ENCODE measurements around the gene RASAL2.

RASAL2 gene

GRCh38 chr1:178485541-178485981 is 391.7 kb downstream of the RASAL2 start:
- TF ChIP-seq TAF1 (IDR thresholded peaks at IDR 0.05; ENCODE audit: borderline replicate concordance, low read depth, low read length): no peak
- no peak for TF ChIP-seq POLR2AphosphoS5 (IDR thresholded peaks at IDR 0.05; ENCODE audit: low read depth, low read length)
- no peak for TF ChIP-seq POLR2A (IDR thresholded peaks at IDR 0.05; ENCODE audit: low read depth, low read length)
- DNase-seq (ENCODE audit: insufficient read length) (no peak), FAIRE-seq (no peak)

- TF ChIP-seq POLR2AphosphoS5 (IDR thresholded peaks at IDR 0.05; ENCODE audit: low read depth, low read length) (no peak), POLR2A (IDR thresholded peaks at IDR 0.05; ENCODE audit: low read depth, low read length) (no peak), TAF1 (IDR thresholded peaks at IDR 0.05; ENCODE audit: borderline replicate concordance, low read depth, low read length) (no peak)
- DNase-seq (ENCODE audit: insufficient read length) (no peak), FAIRE-seq (no peak)
Observed at GRCh38 chr1:178486100-178487069, 392.5 kb downstream of the RASAL2 start.

- FAIRE-seq: no peak
- DNase-seq (ENCODE audit: insufficient read length): no peak
- TF ChIP-seq TAF1 (IDR thresholded peaks at IDR 0.05; ENCODE audit: borderline replicate concordance, low read depth, low read length): no peak
Observed at GRCh38 chr1:178487070-178487615, 393.2 kb downstream of the RASAL2 start.

- DNase-seq (ENCODE audit: insufficient read length) (no peak), FAIRE-seq (no peak)
- TF ChIP-seq POLR2AphosphoS5 (IDR thresholded peaks at IDR 0.05; ENCODE audit: low read depth, low read length) (no peak), POLR2A (IDR thresholded peaks at IDR 0.05; ENCODE audit: low read depth, low read length) (no peak), TAF1 (IDR thresholded peaks at IDR 0.05; ENCODE audit: borderline replicate concordance, low read depth, low read length) (no peak)
Observed at GRCh38 chr1:178488393-178488792, 394.5 kb downstream of the RASAL2 start.

- TF ChIP-seq TAF1 (IDR thresholded peaks at IDR 0.05; ENCODE audit: borderline replicate concordance, low read depth, low read length) (no peak), POLR2AphosphoS5 (IDR thresholded peaks at IDR 0.05; ENCODE audit: low read depth, low read length) (no peak), POLR2A (IDR thresholded peaks at IDR 0.05; ENCODE audit: low read depth, low read length) (no peak)
- FAIRE-seq (no peak), DNase-seq (ENCODE audit: insufficient read length) (no peak)
Observed at GRCh38 chr1:178489399-178489798, 395.5 kb downstream of the RASAL2 start.

- DNase-seq (ENCODE audit: insufficient read length) (no peak), FAIRE-seq (no peak)
- no peak for TF ChIP-seq TAF1 (IDR thresholded peaks at IDR 0.05; ENCODE audit: borderline replicate concordance, low read depth, low read length)
- TF ChIP-seq POLR2AphosphoS5 (IDR thresholded peaks at IDR 0.05; ENCODE audit: low read depth, low read length): no peak
- TF ChIP-seq POLR2A (IDR thresholded peaks at IDR 0.05; ENCODE audit: low read depth, low read length): no peak
Observed at GRCh38 chr1:178490136-178490535, 396.2 kb downstream of the RASAL2 start.

GRCh38 chr1:178490967-178491366 is 397.1 kb downstream of the RASAL2 start:
- FAIRE-seq: no peak
- no peak for DNase-seq (ENCODE audit: insufficient read length)
- TF ChIP-seq POLR2A (IDR thresholded peaks at IDR 0.05; ENCODE audit: low read depth, low read length) (no peak), TAF1 (IDR thresholded peaks at IDR 0.05; ENCODE audit: borderline replicate concordance, low read depth, low read length) (no peak), POLR2AphosphoS5 (IDR thresholded peaks at IDR 0.05; ENCODE audit: low read depth, low read length) (no peak)

GRCh38 chr1:178491721-178492120 is 397.8 kb downstream of the RASAL2 start:
- DNase-seq (ENCODE audit: insufficient read length): no peak

GRCh38 chr1:178492341-178492740 is 398.4 kb downstream of the RASAL2 start:
- DNase-seq (ENCODE audit: insufficient read length): no peak
- FAIRE-seq: no peak
- TF ChIP-seq TAF1 (IDR thresholded peaks at IDR 0.05; ENCODE audit: borderline replicate concordance, low read depth, low read length): no peak
- TF ChIP-seq POLR2A (IDR thresholded peaks at IDR 0.05; ENCODE audit: low read depth, low read length): no peak
- TF ChIP-seq POLR2AphosphoS5 (IDR thresholded peaks at IDR 0.05; ENCODE audit: low read depth, low read length): no peak

More at GRCh38 chr1:178491721-178492120, 397.8 kb downstream of the RASAL2 start:
- TF ChIP-seq POLR2A (IDR thresholded peaks at IDR 0.05; ENCODE audit: low read depth, low read length): no peak
- no peak for TF ChIP-seq TAF1 (IDR thresholded peaks at IDR 0.05; ENCODE audit: borderline replicate concordance, low read depth, low read length)
- no peak for TF ChIP-seq POLR2AphosphoS5 (IDR thresholded peaks at IDR 0.05; ENCODE audit: low read depth, low read length)
- no peak for FAIRE-seq

GRCh38 chr1:178493301-178493741 is 399.4 kb downstream of the RASAL2 start:
- TF ChIP-seq POLR2AphosphoS5 (IDR thresholded peaks at IDR 0.05; ENCODE audit: low read depth, low read length) (no peak), TAF1 (IDR thresholded peaks at IDR 0.05; ENCODE audit: borderline replicate concordance, low read depth, low read length) (no peak), POLR2A (IDR thresholded peaks at IDR 0.05; ENCODE audit: low read depth, low read length) (no peak)
- DNase-seq (ENCODE audit: insufficient read length) (no peak), FAIRE-seq (no peak)

- no peak for FAIRE-seq
- no peak for DNase-seq (ENCODE audit: insufficient read length)
- TF ChIP-seq TAF1 (IDR thresholded peaks at IDR 0.05; ENCODE audit: borderline replicate concordance, low read depth, low read length) (no peak), POLR2AphosphoS5 (IDR thresholded peaks at IDR 0.05; ENCODE audit: low read depth, low read length) (no peak), POLR2A (IDR thresholded peaks at IDR 0.05; ENCODE audit: low read depth, low read length) (no peak)
Observed at GRCh38 chr1:178494569-178494971, 400.7 kb downstream of the RASAL2 start.

GRCh38 chr1:178495158-178495557 is 401.3 kb downstream of the RASAL2 start:
- DNase-seq (ENCODE audit: insufficient read length): no peak
- TF ChIP-seq POLR2A (IDR thresholded peaks at IDR 0.05; ENCODE audit: low read depth, low read length): no peak
- no peak for TF ChIP-seq POLR2AphosphoS5 (IDR thresholded peaks at IDR 0.05; ENCODE audit: low read depth, low read length)
- no peak for TF ChIP-seq TAF1 (IDR thresholded peaks at IDR 0.05; ENCODE audit: borderline replicate concordance, low read depth, low read length)
- no peak for FAIRE-seq

Measured in GM12892 (cell line).